Gastroesophageal sphincter (tissue), 4 donors: ENCODE results near the gene MATN3. TPM values are rescaled to one million over a fixed set of nuclear protein-coding genes. Genes with fewer than 3 reads are reported as not detected.

Source experiments
- ATAC-seq: fragments of 150-250 bp; one replicate; pipeline ENCODE4 v1.9.1; 2016; ENCODE audit warnings: mild to moderate bottlenecking, moderate library complexity
- H3K27ac ChIP-seq, 4 donors: fragments of 200-600 bp; sonication (generic) in 3 of 4; 1 replicate in 3 of 4; 2 replicates in 1 of 4; pipeline ENCODE4 v1.5.1; 2016 to 2019
- H3K27me3 ChIP-seq: fragments of 200-600 bp; sonication (generic); one replicate; pipeline ENCODE4 v1.5.1; 2019
- H3K36me3 ChIP-seq, 2 donors: fragments of 200-600 bp; sonication (generic); one replicate each; pipeline ENCODE4 v1.5.1; 2019; ENCODE audit warnings: control low read depth in 1 of 2
- H3K4me1 ChIP-seq, 3 donors: fragments of 200-600 bp; sonication (generic); 1 replicate in 2 of 3; 2 replicates in 1 of 3; pipeline ENCODE4 v1.5.1; 2016 to 2019; ENCODE audit warnings: control low read depth in 2 of 3
- H3K4me3 ChIP-seq, 2 donors: fragments of 200-600 bp; sonication (generic); one replicate each; pipeline ENCODE4 v1.5.1; 2019; ENCODE audit warnings: mild to moderate bottlenecking in 1 of 2, moderate library complexity in 1 of 2
- H3K9me3 ChIP-seq, 3 donors: fragments of 200-600 bp; sonication (generic); one replicate each; pipeline ENCODE4 v1.5.1; 2017 to 2019; ENCODE audit warnings: control low read depth in 2 of 3
- EP300 ChIP-seq: sonication (generic); formaldehyde crosslinking; IDR thresholded peaks from one replicate; pipeline ENCODE4 v1.6.1; 2017; ENCODE audit warnings: antibody characterized with exemption, mild to moderate bottlenecking
- POLR2A ChIP-seq, 2 donors: fragments of 450-650 bp; IDR thresholded peaks; one replicate each; pipeline ENCODE4 v1.6.1; 2017; ENCODE audit warnings: antibody characterized with exemption in 2 of 2, mild to moderate bottlenecking in 2 of 2, moderate library complexity in 1 of 2
- POLR2AphosphoS5 ChIP-seq: sonication (generic); formaldehyde crosslinking; IDR thresholded peaks from one replicate; pipeline ENCODE4 v1.6.1; 2017; ENCODE audit warnings: antibody characterized with exemption
- WGBS, 2 donors: methylation state at CpG; one replicate each; pipeline ENCODE4 v1.1.5; 2018; ENCODE audit warnings: low coverage in 1 of 2; 5-methylcytosine and 5-hydroxymethylcytosine counted together
- total RNA-seq, 4 donors: library from RNA; depleted of rRNA; stranded (reverse); fragments of >200 nt; gene quantifications; one replicate each; pipeline ENCODE4 v1.1.0, GENCODE V29; 2016
- TF ChIP-seq, protein P1 (sequence below), 4 experiments: fragments of 200-600 bp in 2 of 4; fragments of 450-650 bp in 2 of 4; sonication (generic) in 1 of 4; IDR thresholded peaks; one replicate each; pipeline ENCODE4 v1.5.1; 2017 to 2019; ENCODE audit warnings: antibody characterized with exemption in 4 of 4, mild to moderate bottlenecking in 2 of 4, moderate library complexity in 2 of 4

Gene MATN3
- total RNA-seq, 4 donors from 2014 or later: 0.67 to 2.5 (median 1.0) TPM; not detected in 1

DNA sequence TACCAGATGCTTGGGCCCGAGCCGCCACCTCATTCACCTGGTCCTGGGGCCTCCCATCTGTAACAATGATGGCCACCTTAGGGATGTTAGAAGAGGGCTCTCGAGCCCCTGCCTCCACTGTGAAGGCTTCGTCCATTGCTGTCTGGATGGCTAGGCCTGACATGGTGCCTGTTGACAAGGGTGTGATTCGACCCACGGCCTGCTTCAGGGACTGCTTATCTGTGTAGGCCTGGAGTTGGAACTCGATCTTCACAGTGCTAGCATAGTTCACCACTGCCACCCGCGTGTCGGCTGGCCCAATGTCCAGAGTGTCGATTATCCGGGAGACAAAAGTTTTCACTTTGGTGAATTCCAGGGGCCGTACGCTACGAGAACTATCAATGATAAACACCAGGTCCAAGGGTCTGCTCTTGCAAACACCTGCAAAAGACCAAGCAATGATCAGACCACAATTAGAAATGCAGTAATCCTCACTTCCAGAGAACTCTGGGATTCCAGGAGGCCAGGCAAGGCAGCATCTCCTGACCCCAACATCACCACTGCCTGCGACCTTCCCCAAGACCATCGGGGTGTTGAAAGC is 6.5 kb downstream of the MATN3 start:
- H3K9me3 ChIP-seq: no peaks in the 10 kb centered on the region
- no peak overlapping the region for H3K4me3 ChIP-seq
- no peaks in the 10 kb centered on the region for H3K36me3 ChIP-seq
- TF ChIP-seq EP300 (no peak), POLR2A (IDR thresholded peaks at IDR 0.05) (no peak), POLR2AphosphoS5 (no peak)
- TF ChIP-seq, protein P1, sequence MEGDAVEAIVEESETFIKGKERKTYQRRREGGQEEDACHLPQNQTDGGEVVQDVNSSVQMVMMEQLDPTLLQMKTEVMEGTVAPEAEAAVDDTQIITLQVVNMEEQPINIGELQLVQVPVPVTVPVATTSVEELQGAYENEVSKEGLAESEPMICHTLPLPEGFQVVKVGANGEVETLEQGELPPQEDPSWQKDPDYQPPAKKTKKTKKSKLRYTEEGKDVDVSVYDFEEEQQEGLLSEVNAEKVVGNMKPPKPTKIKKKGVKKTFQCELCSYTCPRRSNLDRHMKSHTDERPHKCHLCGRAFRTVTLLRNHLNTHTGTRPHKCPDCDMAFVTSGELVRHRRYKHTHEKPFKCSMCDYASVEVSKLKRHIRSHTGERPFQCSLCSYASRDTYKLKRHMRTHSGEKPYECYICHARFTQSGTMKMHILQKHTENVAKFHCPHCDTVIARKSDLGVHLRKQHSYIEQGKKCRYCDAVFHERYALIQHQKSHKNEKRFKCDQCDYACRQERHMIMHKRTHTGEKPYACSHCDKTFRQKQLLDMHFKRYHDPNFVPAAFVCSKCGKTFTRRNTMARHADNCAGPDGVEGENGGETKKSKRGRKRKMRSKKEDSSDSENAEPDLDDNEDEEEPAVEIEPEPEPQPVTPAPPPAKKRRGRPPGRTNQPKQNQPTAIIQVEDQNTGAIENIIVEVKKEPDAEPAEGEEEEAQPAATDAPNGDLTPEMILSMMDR (IDR thresholded peaks at IDR 0.05): no peak
- peaks cover 24% of the 10 kb centered on the region for H3K27me3 ChIP-seq
- ATAC-seq: no peak
- no peaks in the 10 kb centered on the region for H3K4me1 ChIP-seq
- WGBS, 2 donors: 89 to 92% methylated on average over 5 to 6 of the region's 17 CpGs
- H3K27ac ChIP-seq: no peak overlapping the region

DNA sequence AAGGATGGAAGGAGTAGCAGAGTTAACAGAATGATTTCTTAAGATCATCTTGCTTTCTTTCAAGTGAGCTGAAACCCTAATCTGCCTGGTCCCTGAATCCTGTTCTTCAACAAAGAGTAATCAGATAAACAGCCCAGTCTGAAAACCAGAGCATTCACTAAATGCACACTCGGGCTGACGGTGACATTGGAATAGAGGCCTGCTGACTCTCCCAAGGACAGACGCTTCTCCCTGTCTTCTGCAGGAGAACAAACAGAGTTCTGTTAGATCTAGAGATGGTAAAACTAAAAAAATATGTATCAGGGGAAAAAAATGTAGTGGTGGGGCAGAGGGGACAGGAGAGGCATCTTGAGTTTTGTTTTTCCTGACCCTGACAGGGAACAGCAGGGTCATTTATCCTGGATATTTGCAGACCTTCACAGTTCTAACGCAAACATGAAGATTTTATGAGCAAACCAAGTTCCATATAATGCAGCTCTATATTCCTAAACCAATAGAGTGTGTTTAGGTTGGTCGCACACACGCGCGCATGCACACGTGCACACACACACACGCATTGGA is 7.3 kb downstream of the MATN3 start:
- TF ChIP-seq POLR2AphosphoS5 (no peak), EP300 (no peak), POLR2A (IDR thresholded peaks at IDR 0.05) (no peak)
- TF ChIP-seq, protein P1 (IDR thresholded peaks at IDR 0.05): no peak
- WGBS, 2 donors: 87 to 90% methylated on average over 8 to 10 of the region's 10 CpGs
- no peaks in the 10 kb centered on the region for H3K4me1 ChIP-seq
- no peak for ATAC-seq
- H3K36me3 ChIP-seq: no peaks in the 10 kb centered on the region
- no peaks in the 10 kb centered on the region for H3K9me3 ChIP-seq
- peaks cover 24% of the 10 kb centered on the region for H3K27me3 ChIP-seq
- H3K27ac ChIP-seq: no peak overlapping the region
- H3K4me3 ChIP-seq: no peak overlapping the region

DNA sequence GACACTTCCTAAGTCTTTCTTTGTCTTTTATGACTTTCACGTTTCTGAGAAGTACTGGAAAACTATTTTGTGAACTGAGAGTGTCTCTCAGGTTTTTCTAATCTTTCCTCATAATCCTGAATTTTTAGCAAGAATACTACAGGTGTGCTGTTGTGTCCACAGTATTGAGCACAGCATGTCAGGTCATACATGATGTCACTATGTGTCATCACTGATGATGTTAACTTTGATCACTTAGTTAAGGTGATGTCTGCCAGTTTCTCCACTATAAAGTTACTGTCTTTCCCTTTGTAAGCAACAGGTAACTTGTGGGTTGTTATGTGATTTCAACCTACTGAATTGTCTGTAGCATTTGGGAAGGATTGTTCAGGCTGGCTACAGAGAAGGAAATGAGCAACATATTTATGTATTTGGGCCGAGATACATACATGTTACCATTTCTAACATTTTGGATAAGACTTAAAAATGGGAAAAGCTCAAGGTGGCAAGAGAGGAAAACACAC is 11.1 kb downstream of the MATN3 start:
- Histone ChIP-seq H3K27ac (no peak overlapping the region), H3K4me1 (no peaks in the 10 kb centered on the region), H3K27me3 (peaks cover 2% of the 10 kb centered on the region), H3K9me3 (no peaks in the 10 kb centered on the region), H3K36me3 (no peaks in the 10 kb centered on the region), H3K4me3 (no peak overlapping the region)
- WGBS, 2 donors: 85% methylated on average over 2 of the region's 2 CpGs
- no peak for ATAC-seq
- TF ChIP-seq POLR2AphosphoS5 (no peak), POLR2A (IDR thresholded peaks at IDR 0.05) (no peak), EP300 (no peak)
- TF ChIP-seq, protein P1 (IDR thresholded peaks at IDR 0.05): no peak

DNA sequence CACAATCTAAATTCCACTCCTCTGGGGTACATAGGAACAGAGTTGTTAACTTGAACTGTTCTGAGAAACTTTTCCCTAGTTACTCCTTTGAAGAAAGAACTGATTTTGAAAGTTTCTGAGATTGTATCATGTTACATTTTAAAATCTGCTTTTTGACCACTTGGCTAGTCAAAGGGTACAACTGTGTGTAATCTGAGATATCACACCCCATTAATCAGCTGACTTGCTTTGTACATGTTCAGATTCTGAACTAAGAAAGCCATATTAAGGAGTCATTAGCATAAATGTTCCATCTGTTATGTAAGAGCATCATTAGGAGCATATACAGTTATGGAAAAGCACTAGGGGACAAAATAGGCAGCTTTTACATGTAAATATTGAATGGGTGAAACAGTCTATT is 18.7 kb downstream of the MATN3 start:
- no peaks in the 10 kb centered on the region for H3K36me3 ChIP-seq
- TF ChIP-seq POLR2AphosphoS5 (no peak), EP300 (no peak), POLR2A (IDR thresholded peaks at IDR 0.05) (no peak)
- TF ChIP-seq, protein P1 (IDR thresholded peaks at IDR 0.05): no peak
- peaks cover 5 to 16% (median 5%) of the 10 kb centered on the region in 3 donors for H3K4me1 ChIP-seq
- H3K27ac ChIP-seq: no peak overlapping the region
- no peak for ATAC-seq
- H3K27me3 ChIP-seq: no peaks in the 10 kb centered on the region
- H3K9me3 ChIP-seq: no peaks in the 10 kb centered on the region
- H3K4me3 ChIP-seq: no peak overlapping the region

DNA sequence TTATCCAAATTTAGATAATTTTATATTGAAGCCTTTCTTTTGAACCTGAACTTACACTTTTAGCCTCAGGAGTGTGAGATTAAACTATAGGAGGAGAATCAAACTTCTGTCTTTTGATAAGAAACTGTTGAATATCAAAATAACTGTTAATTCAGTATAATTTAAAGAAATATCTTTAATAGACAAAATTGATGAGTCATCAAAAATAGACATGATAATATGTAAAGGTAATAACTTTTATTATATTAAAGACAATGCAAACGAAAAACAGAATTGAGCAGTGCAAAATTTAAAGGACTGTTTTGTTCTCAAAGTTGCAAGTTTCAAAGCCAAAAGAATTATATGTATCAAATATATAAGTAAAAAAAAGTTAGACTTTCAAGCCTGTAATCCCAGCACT is 20.6 kb downstream of the MATN3 start:
- H3K27ac ChIP-seq: no peak overlapping the region
- ATAC-seq: no peak
- H3K4me1 ChIP-seq: peaks cover 5 to 26% (median 5%) of the 10 kb centered on the region in 3 donors
- whole genome bisulfite sequencing, 2 donors: 75 to 83% methylated on average over 1 of the region's 1 CpG
- TF ChIP-seq EP300 (no peak), POLR2A (IDR thresholded peaks at IDR 0.05) (no peak), POLR2AphosphoS5 (no peak)
- TF ChIP-seq, protein P1 (IDR thresholded peaks at IDR 0.05): no peak
- no peaks in the 10 kb centered on the region for H3K9me3 ChIP-seq
- H3K36me3 ChIP-seq: no peaks in the 10 kb centered on the region
- H3K4me3 ChIP-seq: no peak overlapping the region
- H3K27me3 ChIP-seq: no peaks in the 10 kb centered on the region
